Activated naive CD4-positive, alpha-beta T cell treated with anti-CD3 and anti-CD28 coated beads, Interleukin-2, amount 10 ng/mL, durations not matched to agents 5 hours and 36 hours (primary cell): ENCODE measurements around the gene EYA3. TPM values are rescaled to one million over a fixed set of nuclear protein-coding genes. Genes with fewer than 3 reads are reported as not detected.

Experiments
- total RNA-seq, 2 experiments: library from RNA; stranded (reverse); gene quantifications; one replicate each; pipeline ENCODE4 v1.2.3, GENCODE V29; 2021

EYA3 gene, protein sequence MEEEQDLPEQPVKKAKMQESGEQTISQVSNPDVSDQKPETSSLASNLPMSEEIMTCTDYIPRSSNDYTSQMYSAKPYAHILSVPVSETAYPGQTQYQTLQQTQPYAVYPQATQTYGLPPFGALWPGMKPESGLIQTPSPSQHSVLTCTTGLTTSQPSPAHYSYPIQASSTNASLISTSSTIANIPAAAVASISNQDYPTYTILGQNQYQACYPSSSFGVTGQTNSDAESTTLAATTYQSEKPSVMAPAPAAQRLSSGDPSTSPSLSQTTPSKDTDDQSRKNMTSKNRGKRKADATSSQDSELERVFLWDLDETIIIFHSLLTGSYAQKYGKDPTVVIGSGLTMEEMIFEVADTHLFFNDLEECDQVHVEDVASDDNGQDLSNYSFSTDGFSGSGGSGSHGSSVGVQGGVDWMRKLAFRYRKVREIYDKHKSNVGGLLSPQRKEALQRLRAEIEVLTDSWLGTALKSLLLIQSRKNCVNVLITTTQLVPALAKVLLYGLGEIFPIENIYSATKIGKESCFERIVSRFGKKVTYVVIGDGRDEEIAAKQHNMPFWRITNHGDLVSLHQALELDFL
- total RNA-seq, result 10 to 100 TPM; 26.9 to 27.3 TPM

DNA sequence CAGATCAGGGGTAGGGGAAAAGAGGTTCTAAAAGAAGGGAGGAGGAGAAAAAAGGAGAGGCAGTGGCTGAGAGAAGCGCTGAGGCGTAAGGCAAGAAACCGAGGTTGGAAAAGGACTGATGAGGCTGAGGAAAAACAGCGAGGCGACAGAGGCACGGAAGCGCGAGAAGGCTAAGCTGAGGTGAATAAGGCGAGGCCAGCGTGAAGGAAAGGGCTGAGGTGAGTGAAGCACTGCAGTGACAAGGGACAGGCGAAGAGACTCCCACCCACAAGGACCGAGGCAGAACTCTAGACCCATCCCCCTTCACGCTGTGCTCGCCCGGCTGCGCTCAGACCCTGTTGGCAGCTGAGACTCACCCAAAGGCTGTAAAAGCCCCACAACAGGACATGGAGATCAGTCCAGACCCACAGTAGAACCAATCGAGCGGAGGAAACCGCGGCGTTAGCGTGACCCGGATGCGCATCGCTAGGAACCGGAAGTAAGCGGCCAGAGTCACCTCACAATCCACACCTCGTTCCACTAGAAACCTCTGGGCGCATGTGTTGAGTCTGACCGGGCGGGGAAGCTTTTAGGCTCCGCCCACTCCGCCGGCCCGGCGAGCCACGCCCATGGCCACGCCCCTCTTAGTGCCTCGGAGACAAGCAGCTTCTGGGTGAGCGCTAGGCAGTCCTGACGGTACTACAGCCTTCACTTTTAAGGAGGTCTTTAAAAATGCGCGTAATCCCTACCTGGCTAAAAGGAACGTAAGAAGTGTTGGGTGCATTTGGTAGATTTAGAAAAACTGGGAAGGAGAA is at the start of gene EYA3:
TSS of gene EYA3 (minus strand) at position 443 of the 794 bp plus-strand sequence. CDS start 30,584 bp downstream, outside the sequence.

DNA sequence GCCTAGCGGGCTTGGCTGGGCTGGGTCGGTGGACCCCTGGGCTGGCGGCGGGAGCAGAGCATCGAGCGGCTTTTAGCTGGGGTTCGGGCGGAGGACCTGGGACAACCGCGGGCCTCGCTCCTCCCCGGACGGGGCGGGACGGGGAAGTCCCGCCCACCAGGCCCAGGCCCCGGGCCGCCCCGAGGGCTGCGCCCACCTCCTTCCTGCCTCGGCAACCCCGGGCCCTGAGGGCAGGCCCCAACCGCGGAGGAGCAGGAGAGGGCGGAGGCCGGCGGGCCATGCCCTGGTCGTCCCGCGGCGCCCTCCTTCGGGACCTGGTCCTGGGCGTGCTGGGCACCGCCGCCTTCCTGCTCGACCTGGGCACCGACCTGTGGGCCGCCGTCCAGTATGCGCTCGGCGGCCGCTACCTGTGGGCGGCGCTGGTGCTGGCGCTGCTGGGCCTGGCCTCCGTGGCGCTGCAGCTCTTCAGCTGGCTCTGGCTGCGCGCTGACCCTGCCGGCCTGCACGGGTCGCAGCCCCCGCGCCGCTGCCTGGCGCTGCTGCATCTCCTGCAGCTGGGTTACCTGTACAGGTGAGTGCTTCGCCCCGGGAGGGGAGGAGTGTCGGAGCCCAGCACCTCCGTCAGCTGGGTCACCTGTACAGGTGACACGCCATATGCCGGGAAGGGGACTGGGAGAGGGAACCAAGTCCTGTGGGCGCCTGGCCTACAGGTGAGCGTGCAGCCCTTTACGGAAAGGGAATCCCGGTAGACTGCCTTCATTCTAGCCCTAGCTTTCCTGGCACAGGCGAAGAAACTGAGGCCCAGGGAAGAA is 128.4 kb downstream of the EYA3 start, which contains the start of gene XKR8:
TSS of gene XKR8 (plus strand) at position 182 of the 812 bp plus-strand sequence. CDS start at position 279, 97 bp downstream.

DNA sequence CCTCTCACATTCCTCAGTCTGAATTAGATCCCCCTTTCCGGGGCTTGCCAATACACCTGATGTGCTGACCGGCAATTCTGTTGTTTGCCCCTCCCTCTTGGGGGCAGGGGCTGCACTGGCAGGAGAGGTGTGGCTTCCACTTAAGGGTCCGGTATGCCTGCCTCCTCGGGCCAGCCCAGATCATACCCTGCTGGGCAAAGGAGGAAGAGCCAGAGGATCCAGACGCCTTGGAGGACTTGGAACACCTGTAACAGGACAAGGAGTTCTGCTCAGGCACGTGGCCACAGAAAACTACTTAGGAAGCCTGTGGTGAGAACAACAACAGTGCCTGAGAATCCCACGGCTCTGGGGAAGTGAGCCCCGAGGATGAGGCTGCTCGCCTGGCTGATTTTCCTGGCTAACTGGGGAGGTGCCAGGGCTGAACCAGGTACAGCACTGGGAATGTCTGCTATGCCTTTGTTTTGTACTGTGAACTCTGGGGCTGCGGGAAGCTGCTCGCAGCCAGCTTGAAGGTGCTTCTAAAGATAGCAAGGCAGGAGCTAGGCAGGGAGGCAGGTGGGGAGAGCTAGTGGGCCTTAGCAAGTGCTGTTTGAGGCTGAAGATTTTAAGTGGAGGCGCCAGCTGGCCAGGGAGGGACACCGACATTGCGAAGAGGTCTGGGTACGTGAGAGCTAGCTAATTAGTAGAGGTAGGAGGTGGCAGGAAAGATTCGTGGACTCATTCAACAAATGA is 153.4 kb downstream of the EYA3 start, which contains the start of gene SMPDL3B:
TSS of gene SMPDL3B (plus strand) at position 183 of the 732 bp plus-strand sequence. CDS start at position 367, 184 bp downstream.

Other genes with a start within 250 kb of the EYA3 start
- 10 to 100 TPM; 52.3 to 56.8 TPM for gene THEMIS2, start 216.1 kb downstream of the EYA3 start, total RNA-seq
- 10 to 100 TPM; 61.5 to 63.9 TPM for gene RPA2, start 174.0 kb downstream of the EYA3 start, total RNA-seq
- 1 to 10 TPM in 1 of 2 experiments, under 1 TPM in 1; 0.76 to 1.0 TPM for gene SMPDL3B, start 153.6 kb downstream of the EYA3 start, total RNA-seq
- 10 to 100 TPM in 1 of 2 experiments, 1 to 10 TPM in 1; 9.9 to 10.2 TPM for gene XKR8, start 128.6 kb downstream of the EYA3 start, total RNA-seq
- gene PTAFR, start 88.1 kb upstream of the EYA3 start, total RNA-seq, result under 1 TPM; 0.22 to 0.40 TPM
- 10 to 100 TPM; 99.0 to 99.6 TPM for gene DNAJC8, start 144.4 kb upstream of the EYA3 start, total RNA-seq
- gene ATP5IF1, start 147.5 kb upstream of the EYA3 start, total RNA-seq, result 100 to 1,000 TPM; 174 to 176 TPM
- 10 to 100 TPM; 11.6 to 12.3 TPM for gene SESN2, start 170.9 kb upstream of the EYA3 start, total RNA-seq
- gene MED18, start 240.4 kb upstream of the EYA3 start, total RNA-seq, result 10 to 100 TPM; 20.3 to 20.4 TPM